Activated naive CD4-positive, alpha-beta T cell (primary cell): ENCODE results near the gene MICALL2.

Experiments used
- DNase-seq, 4 experiments: peaks; one replicate each; lab custom pipeline; 2025; lab: John Stamatoyannopoulos, UW

MICALL2 gene

DNA sequence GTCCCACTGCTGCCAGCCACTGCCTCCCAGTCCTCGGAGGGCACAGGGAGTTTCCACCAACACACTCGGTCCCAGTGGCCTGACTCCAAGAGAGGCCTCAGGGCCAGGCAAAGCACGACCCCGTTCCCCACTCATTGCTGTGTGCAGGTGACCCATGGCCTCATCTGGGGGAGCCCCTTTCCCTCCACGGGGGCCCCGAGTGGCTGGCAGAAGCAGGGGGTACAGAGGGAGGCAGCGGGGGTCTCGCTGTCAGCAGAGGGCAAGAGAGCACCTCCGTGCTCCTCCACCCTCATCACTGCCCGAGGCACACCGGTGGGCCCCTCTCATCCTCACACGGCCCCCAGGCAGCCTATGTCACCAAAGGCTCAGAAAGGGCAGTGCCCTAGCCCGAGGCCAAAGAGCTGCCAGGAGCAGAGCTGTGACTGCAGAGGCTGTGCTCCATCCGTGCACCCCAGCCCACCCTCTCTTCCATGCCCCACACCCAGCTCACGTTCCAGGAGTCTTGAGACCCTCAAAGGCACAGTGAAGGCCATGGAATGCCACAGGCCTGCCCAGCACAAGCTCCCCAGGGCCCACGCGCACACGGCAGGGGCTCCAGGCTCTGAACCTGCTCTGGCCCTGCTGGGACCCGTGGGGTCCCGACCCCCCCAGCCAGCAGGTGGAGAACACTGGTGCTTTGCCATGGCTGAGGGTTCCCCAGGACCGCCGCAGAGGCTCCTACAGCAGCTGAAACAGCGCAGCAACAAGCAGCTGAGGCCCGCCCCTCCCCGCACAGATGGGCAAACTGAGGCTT is 25.9 kb downstream of the MICALL2 start:
- DNase-seq, result no peak

DNA sequence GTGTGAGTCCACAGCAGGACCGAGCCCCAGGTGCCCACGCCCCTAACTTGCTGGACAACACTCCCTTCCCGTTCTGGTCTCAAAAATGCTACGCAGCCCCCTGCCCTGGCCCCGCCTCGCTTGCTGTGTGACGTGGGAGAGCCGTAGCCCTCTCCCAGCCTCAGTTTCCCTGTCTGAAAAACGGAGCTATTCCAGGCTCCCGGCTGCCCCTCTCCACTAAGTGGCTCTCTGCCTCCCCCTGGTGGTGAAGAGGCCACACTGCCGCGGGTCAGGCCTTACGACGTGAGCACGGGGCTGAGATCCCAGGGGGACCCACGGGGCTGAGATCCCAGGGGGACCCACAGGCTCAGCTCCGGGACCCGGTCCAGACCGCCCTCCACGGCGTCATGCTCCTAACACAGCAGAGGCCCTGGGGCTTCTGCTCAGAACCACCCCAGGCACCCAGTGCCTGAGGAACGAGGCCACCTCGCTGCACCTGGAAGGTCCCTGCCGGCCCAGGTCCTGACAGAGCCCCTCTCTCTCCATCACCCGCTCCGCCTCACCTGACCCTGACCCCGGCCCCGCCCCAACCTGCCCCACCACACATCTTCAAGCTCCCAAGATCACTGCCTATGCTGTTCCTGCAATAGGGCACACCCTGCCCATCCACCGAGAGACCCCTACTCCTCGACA is 26.7 kb downstream of the MICALL2 start:
- DNase-seq, result peak; percentile 73 to 85 (median 82)

DNA sequence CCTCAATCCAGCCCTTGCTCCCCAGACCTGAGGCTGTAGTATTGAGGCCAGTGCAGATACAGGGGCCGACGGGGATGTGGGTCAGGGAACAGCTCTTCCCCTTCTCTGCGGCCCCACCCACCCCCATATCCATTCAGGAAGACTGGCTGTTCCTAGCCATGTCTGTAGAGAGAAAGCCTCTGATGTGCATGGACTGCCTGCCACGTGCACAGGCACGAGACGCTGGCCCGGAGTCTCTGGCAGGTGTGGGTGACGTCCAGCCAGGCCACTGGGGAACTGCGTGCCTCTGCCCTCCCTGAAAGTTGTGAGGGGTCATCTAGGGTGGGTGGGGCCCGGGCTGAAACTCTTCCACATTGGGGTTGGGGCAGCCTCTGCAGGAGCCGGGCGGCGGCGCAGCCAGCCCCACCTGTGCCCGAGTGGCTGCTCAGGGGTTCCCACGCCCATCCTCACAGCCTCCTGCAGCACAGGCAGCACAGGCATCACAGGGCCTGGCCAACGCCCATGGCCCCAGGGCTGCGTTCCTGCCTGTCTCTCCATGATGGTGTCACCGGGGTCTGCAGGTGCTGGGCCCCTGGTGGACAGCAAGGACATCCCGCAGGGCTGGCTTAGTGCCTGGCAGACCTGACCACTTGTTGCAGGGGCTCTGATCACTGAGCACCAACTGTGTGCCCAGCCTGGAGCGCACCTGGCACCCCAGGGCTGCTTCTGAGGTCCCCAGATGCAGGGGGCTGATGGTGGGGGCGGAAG is 27.5 kb downstream of the MICALL2 start:
- DNase-seq, result no peak

DNA sequence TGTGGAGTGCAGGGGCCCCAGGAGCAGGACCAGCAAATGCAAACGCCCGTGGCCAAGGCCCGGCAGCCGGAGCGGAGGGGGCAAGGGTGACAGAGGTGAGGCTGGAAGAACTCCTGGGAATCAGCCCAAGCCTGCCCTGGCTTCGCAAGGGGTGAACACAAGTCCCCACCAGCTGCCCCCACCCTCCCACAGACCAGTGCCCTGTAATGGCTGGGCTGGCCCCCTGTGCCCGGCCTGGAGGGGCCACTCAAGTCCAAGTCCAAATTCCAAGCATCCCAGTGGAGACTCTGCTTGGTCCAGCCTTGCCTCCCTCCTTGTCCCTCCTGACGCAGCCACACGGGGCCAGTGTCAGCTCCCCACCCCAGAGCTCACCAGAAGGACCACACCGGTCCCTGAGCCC is 28.0 kb downstream of the MICALL2 start:
- no peak for DNase-seq

DNA sequence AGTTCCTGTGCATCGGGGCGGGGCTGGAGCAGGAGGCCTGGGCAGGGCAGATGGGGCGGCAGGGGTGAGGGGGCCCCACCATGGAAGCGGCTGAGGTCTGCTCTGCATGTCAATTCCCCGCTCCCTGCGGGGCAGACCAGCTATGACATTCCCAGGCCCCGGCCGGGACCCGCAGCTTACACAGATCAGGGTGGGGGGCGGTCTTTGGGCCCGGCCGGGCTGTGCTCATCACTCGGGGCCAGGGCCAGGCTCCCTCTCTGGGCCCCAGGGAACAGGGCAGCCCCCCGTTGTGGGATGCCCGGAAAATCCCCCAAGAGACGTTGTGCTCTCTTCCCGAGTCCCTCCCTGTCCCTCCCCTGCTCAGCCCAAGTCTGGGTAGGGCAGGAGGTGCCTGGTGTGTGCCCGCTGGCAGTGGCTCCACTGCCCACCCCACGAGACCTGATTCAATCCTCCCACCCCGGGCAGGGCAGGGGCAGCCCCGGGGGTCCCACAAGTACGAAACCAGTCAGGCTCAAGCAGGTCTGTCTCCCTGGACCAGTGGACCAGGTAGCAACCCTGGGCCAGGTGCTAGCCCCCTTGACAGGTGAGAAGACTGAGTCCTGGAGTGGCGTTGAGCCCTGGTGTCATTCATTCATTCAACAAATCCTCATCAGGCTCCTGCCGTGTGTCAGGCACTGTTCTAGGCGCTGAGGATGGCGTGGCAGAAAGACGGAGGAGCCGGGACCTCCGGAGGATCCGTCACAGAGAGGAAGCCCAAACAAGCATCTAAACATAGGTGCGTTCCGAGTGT is 29.0 kb downstream of the MICALL2 start:
- no peak for DNase-seq

DNA sequence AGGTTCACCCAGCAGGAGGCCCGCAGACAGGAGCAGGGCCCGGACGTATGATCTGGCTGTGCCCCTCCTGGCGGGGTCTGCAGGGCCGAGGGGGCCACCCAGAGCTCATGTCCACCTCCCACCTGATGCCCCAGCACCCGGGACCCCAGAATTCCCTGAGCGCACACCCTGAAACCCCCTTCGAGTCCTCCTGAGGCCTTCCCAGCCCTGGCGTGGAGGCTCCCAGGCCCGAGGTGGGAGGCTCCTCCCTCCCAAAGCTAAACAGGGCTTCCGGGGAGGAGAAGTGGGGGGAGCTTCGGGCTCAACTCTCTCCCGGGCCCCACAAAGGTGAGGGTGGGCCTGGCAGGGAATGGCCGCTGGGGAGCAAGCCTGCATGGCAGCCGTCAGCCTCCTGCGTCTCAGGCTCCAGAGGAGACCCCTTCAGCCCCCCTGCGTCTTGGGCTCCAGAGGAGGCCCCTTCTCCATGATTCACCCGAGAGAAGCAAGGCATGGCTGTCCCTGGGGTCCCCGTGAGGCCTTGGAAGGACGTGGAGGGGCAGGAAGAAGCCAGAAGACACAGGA is 30.2 kb downstream of the MICALL2 start:
- DNase-seq, result no peak

DNA sequence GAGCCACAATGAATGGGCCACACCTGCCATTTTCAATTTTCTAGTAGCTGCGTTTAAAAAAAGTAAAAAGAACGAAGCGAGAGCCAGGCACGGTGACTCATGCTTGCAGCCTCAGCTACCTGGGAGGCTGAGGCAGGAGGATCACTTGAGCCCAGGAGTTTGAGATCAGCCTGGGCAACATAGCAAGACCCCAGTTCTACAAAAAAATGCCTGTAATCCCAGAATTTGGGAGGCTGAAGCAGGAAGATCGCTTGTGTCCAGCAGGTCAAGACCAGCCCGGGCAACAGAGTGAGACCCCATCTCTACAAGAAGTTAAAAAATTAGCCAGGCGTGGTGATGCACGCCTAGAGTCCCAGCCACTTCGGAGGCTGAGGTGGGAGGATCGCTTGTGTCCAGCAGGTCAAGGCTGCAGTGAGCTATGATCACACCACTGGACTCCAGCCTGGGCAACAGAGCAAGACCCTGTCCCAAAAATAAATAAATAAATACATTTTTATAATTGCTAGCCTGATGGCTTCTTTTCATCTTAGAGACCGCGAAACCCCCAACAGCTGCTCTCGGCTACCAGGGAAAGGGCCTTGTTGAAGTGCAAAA is 32.1 kb downstream of the MICALL2 start:
- DNase-seq, result no peak

DNA sequence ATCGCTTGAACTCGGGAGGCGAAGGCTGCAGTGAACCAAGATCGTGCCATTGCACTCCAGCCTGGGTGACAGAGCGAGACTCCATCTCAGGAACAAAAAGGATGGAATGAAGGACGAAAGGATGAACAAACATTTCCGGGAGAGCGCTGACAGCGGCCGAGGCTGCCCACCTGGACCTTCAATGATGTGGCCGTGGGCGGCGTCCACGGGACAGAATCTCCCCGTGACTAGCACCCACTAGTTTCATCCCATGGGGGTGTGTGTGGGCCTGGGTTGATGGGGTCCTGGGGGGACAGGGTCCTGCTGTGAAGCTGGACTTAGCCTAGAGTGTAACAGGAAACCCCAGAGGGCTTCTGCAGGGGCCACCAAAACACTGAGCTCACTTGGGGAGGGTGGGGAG is 32.8 kb downstream of the MICALL2 start:
- DNase-seq, result no peak

DNA sequence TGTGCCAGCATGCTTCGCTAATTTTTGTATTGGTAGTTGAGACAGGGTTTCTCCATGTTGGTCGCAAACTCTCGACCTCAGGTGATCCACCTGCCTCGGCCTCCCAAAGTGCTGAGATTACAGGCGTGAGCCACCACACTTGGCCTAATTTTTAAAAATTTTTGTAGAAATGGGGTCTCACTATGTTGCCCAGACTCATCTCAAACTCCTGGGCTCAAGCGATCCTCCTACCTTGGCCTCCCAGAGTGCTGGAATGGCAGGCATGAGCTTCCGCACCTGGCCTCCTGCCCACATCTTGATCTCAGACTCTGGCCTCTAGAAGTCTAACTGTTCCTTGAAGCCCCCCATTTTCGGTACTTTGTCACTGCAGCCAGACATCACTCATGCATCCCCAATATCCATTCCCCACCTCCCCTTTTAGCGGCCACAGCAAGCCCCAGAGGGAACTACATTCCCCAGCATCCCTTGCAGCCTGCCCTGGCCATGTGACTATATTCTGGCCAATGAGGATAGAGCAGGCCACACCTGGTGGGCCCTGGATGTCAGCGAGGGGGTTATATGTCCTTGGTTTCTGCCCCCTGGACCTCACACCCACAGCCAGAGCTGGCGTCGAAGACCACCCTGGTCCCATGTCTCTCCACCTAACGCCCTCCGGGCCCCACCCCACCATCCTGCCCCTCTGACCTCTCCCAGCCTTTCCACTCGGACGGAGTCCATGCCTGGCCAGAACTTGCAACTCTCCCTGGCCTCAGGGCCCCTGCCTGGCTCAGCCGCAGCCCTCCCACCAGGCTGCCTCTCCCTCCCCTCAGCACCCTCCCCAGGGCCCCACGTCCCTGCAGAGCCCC is 33.8 kb downstream of the MICALL2 start:
- DNase-seq, result no peak

DNA sequence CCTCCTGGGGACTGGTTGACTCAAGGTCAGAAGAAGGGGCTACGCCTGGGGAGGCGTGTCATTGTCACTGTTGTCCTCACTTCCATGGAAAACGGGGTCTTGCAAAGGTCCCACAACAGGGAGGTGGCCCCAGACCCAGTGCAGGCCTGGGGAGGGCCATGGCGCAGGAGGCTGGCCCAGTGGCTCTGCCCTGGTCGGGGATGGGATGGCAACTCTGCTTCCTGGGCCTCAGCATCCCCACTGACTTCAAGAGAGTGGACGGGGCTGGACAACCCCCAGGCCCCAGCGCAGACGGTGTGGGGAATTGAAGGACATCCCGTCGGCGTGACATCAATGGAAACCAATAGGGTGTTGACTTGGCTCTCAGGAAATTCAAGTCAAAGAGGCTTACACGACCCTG is 35.2 kb downstream of the MICALL2 start:
- DNase-seq, result no peak

DNA sequence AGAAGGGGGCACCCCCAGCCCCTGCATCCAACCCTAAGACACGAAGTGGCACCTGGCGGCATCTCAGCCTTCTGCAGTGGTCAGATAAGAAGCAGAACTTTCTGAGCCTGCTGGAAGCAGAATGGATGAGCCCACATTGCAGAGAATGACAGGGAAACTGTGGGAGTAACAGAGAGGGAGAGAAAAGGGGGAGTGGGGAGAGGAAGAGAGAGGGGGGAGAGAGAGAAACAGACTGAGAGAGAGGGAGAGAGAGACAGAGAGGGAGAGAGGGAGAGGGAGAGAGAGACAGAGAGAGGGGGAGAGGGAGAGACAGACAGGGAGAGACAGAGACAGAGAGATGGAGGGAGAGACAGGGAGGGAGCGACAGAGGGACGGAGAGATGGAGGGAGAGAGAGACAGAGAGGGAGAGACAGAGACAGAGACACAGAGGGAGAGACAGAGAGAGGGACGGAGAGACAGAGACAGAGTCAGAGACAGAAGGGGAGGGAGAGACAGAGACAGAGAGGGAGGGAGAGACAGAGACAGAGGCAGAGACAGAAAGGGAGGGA is 35.9 kb downstream of the MICALL2 start:
- DNase-seq, result no peak

DNA sequence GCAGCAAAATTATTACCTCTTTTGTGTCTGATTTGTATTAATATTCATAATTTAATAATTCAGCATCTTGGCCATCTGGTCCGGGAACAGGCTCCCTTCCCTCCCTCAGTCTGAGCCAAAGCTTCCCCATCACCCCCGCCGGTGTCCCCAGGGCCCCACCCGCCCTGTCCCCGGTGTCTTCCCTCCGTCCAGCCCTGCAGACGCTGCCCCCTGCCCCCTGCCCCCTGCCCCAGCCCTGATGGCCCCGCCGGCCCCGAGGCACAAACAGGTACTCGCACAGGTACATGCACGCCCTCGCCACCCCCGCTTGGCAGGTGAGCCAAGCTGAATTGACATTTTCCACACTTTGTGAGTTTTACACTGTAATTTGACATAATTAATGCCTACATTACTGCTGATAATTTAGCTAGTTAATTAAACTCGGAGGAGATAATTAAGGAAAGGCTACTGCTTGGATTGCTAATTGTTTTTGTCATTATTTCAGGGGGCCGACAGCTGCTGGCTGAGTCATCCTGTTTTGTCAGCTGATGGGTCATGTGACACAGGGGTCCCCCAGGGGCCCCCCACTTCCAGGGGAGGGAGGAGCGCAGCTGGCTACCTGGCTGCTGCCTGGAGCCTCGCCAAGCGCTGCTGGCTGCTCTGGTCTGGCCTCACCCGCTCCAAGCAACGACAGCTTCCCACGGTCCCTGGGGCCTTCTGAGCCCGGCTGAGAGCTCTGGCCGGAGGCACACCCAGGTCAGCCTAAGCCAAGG is 36.6 kb downstream of the MICALL2 start:
- DNase-seq, result no peak

DNA sequence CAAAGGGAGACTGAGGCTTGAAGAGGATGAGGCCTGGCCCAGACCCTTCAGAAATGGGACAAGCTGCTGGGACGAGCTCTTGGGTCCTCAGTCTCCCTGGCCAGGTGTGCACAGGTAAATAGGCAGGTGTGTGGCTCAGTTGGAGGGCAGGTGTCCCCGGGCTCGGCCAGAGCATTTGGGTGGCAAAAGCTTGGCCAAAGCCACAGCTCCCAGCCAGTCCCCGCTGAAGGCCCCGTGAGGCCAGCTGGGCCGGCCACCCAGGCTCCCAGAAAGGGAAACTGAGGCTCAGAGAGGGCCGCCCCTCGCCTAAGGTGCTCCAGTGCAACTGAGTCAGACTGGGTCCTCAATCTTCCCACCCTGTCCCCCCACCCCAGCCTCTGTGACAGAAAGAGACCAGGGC is 37.3 kb downstream of the MICALL2 start:
- no peak for DNase-seq

DNA sequence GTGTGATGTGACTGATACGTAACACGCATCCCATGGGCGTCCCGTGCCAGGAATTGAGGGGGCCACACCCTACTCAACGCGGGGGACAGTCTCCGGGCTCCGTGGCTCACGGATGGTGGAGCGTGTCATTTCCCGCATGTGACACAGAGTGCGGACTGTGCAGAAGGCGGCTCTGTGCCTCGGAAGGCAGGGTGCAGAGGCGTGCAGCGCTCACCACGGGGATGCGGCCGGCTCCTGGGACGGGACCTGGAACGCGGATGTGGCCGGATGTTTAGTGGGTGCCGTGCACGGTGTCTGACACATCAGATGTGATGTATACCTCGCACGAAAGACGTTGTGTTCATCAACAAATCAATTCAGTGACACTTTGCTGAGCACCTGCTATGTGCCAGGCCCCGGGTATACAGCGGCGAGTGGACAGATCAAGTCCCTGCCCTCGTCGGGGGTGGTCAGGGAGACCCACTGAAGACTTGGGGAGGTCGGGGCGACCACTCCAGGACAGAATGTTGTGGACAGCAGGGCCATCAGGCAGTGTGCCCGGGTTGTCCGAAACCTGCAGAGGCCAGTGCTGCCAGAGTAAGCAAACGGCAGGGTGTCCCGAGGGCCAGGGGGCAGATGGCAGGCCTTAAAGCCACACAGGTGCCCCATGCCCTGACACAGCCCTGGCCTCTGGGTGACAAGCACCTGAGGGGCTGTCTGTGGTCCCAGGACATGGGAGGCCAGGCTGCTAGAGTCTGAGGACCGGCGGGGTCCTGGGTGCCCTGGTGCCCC is 38.1 kb downstream of the MICALL2 start:
- DNase-seq, result no peak

DNA sequence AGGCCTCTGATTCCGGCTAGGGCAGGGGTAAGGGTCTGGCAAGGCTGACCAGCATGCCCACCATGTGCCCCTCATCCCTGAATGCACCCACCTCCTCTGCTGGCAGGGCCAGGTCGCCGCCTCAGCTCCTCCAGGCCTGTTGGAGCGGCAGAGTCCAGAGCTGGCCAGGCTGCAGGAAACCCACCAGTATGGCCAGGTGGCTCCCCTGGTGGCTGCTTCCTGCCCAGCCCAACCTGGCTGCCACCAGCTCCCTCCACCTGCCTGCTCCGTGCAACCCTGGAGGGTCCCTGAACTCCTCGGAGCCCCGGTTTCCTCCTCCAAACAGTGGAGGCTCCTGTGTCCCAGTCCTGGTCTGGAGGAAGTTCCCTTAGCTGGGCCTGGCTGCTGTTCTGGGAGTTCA is 39.6 kb downstream of the MICALL2 start:
- DNase-seq, result no peak

DNA sequence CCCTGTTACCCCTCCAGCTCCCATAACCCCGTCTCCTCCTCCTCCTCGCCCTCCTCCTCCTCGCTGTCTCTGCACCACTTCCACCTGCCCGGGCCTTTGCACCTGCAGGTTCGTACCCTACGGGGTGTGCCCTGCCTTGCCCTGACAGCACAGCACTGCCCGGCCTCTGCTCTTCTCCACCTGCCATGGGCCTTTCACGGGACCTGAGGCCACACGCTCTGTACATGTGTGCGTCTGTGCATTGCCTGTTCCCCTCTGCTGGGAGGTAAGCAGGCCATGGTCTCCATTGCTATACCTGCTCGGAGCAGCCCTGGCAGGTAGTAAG is 40.0 kb downstream of the MICALL2 start:
- no peak for DNase-seq

DNA sequence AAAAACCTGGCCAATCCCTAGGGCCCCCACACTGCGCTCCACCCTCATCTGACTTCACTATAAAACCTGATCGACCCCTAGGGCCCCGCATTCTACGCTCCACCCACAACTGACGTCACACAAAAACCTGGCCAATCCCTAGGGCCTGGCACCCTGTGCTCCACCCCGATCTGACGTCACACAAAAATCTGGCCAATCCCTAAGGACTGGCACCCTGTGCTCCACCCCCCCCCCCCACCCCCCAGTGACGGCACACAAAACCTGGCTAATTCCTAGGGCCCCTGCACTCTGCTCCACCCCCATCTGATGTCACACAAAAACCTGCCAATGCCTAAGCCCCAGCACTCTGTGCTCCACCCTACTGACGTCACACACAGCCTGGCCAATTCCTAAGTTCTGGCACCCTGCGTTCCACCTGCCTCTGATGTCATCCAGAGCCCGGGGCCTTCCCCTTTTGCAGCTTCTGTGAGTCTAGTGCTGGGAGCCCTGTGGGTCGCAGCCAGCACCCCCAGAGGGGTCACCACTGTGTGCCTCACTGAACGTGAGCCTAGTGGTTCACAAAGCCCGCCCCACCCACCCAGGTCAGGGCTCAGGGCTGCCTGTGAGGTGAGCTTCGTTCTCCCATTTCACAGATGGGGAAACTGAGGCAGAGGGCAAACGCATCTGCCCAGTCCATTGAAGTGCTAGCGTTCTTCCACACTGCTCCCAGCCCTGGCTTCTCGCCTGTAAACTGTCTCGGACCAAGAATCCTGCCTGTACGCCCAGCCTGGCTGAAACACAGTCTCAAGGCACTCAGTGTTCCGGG is 40.6 kb downstream of the MICALL2 start:
- DNase-seq, result no peak

DNA sequence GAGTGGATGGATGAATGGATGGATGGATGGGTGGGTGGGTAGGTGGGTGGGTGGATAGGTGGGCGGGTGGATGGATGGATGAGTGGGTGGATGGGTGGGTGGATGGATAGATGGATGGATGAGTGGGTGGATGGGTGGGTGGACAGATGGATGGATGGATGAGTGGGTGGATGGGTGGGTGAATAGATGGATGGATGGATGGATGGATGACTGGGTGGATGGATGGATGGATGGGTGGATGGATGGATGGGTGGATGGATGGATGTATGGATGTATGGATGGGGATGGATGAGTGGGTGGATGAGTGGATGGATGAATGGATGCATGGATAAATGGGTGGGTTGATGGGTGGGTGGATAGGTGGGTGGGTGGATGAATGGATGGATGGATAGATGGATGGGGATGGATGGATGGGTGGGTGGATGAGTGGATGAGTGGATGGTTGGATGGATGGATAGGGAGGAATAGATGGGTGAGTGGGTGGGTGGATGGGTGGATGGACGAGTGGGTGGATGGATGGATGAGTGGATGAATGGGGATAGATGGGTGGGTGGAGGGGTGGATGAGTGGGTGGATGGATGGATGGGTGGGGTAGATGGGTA is 43.8 kb downstream of the MICALL2 start:
- DNase-seq, result no peak
